ENCODE results near the gene ZNF311.
"Not testable (repeated sequence)": the region's sequence is repeated elsewhere in the genome, so short reads cannot be mapped to it uniquely, and the experiment has no call there.

The ZNF311 gene

GRCh38 chr6:28982476-28983266, 22.4 kb downstream of the ZNF311 start:
- DNase-seq: peak; percentile 38

DNA sequence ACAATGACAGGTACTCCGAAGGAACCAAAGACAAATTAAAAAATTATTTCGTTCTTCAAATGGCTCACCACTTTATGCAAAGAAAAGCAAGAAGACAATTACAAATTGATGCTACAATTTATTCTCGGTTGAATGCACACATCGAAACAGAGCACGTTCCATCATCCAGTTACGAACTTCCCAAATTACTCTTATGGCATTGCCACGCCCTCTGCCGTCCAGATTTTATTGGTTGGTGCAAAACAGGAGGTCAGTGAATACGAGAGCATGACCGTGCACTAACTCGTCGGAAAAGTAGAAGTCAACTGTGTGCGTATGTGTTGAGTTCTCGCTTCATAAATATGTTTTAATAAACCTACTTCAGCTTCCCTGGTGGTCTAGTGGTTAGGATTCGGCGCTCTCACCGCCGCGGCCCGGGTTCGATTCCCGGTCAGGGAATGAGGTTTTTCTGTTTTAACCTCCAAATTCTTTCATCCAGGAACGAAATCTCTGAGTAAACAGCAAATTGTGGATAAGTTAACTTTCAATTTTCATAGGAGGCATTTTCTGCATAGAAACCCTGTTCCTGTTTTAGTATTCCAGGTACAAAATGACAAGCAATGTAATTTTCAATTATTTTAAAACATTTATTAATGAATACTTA, 23.2 kb downstream of the ZNF311 start:
- DNase-seq: peak; percentile 75

DNA sequence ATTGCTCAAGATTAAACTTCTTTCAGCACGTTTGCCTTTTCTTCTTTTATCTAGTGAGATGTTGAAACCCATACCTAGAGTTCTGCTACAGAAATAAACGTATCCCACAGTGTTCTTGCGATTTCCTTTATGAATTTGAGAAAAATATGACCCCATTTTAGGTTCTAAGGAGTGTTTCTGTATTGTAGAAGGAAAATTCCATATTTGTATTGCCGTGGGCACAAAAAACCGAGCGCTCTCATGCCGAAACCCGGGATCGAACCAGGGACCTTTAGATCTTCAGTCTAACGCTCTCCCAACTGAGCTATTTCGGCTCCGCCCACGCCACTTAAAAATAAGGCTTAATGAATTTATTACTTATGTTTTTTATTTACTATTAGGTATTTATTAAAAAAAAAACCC, 23.7 kb downstream of the ZNF311 start:
- peak; percentile 82 for DNase-seq

DNA sequence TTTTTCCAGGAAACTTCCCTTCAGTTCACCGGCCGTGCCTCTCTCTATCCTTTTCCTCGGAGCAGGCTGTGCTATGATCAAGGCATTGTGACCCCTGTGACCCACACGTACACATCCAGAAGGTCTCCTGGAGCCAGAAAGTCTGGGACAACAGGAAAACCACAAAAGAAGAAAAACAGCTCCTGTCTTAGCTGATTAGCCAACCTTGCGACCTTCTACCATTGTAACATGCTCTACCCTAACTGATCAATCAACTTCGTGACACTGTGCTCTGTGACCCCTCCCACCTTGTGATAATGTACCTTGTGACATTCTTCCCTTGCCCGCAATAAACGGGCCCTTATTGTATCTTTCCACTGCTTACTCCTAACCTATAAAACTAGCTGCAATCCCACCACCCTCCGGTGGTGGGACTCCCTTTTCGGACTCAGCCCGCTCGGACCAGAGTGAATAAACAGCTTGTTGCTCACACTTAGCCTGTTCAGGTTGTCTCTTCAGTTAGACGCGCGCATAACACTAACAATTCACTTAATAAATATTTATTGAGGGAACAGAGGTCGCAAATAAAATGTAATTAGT, 24.2 kb downstream of the ZNF311 start:
- DNase-seq: peak; percentile 49

DNA sequence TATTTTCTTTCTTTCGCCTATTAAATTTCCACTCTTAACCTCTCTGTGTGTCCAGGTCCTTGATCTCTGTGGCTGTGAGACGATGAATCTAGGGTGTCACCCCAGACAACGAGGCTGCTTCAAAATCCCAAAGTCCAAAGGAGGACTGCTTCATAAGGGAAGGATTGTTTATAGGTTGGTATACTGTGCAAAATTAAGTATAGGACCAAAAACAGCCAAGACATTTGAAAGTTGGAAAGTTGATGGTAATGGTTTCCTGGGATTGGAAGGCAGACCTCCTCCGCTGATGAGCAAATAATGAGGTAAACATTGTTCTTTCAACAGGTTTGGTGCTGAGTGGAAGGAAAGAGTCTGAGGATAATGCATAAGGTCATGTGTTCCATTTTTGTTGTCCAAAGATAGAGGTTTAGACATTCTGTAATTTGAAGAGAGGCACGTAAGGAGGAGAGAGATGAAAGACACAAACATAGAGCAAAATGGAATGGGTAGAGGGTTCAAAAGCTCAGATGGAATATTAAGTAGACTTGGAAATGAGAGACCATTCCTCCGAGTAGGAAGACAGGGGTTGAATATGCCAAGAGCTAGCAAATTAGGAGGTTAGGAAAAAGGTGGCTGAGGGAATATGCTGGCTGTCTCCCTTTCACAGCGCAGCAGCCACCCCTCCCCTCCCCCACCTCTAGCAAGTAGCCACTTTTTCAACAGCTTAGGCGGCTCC, 24.8 kb downstream of the ZNF311 start:
- DNase-seq: peak; percentile 24

DNA sequence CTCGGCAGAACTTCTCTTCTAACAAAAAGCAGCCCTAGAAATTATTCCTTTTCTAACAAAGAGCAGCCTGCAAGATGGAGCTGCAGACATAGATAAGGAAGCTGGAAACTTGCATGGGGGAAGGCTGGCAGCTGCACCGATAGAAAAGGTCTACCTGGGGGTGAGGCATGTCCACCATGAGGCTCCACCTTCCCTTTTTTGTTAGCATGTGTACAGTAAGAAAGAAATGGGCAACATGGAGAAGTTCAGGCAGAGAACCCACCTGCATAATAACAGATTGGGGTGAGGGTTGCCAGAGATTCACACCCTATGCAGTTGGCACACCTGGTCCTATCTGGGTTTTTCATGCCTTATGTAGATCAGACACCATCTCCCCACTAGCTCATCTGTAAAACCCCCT, 25.4 kb downstream of the ZNF311 start:
- DNase-seq: no peak

DNA sequence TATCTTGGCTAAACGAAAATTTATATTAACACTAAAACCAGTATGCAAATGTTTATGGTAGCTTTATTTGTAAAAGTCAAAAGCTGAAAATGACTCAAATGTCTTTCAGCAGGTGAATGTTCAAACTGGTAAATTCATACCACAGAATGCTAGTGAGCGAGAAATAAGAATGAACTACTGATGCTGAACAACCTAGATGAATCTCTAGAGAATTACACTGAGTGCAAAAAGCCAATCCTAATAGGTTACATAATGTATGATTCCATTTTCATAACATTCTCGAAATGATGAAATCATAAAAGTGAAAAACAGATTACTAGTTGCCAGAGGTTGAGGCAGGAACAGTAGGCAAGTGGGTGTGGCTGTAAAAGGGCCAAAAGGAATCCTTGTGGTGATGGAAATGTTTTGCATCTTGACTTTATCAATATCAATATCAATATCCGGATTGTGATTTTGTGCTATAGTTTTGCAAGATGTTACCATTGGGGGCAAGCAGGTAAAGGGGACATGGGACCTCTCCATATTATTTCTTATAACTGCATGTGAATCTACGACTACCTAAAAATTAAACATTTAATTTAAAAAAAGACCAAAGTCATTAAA, 26.1 kb downstream of the ZNF311 start:
- no peak for DNase-seq

- no peak for DNase-seq
Measured at GRCh38 chr6:28978133-28978491, 27.0 kb downstream of the ZNF311 start.

- DNase-seq: peak; percentile 54
Measured at GRCh38 chr6:28977341-28978132, 27.6 kb downstream of the ZNF311 start.

- no peak for DNase-seq
Measured at GRCh38 chr6:28976677-28977076, 28.4 kb downstream of the ZNF311 start.

DNA sequence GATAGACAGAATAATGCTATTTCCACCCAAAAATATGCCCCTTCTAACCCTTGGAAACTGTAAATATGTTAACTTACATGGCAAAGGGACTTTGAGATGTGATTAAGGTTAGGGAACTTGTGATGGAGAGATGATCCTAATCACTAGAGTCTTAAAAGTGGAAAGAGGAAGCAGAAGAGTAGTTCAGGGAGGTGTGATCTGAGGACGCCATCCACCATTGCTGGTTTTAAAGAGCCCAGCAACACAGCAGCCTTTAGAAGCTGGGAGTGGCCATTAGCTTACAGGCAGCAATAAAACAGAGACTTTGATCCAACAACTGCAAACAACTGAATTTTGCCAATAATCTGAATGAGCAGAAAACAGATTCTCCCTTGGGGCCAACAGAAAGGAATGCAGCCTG, 30.6 kb downstream of the ZNF311 start:
- no peak for DNase-seq

DNA sequence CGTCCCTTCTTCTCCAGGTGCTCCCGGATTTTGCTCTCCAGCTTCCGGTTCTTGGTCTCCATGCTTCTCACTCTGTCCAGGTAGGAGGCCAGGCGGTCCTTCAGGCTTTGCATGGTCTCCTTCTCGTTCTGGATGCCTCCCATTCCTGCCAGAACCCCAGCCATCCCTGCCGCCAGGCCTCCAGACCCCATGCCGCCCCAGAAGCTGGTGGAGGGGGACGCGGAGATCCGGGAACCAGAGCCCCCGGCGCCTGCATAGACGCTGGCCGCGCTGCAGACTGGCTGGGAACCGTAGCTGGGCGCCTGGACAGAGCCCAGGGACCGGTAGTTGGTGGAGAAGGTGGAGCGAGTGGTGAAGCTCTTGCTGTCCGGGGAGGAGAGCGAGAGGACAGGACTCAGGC, 35.1 kb downstream of the ZNF311 start:
- DNase-seq: not testable (repeated sequence)

GRCh38 chr6:28969129-28969528, 36.0 kb downstream of the ZNF311 start:
- no peak for DNase-seq

DNA sequence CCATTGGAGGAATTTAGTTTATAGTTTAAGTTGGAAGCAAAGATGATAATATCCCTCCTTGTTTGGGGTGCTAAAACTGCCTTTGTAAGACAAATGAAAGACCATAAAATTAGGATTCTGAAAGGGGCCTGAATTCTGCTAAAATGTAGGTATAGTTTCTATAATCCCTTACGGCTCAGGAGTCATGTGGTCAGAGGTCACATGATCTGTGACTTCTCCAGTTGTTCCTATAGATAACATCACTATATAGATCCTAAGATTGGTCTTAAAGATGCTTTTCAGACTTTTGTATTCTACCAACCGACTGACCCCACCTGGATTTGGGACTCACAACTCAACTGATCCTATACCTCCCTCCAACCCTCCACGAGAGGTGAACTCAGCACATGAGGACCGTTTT, 36.6 kb downstream of the ZNF311 start:
- no peak for DNase-seq

- no peak for DNase-seq
Measured at GRCh38 chr6:28965706-28966105, 39.4 kb downstream of the ZNF311 start.

- no peak for DNase-seq
Measured at GRCh38 chr6:28960846-28961500, 44.1 kb downstream of the ZNF311 start.

GRCh38 chr6:28958561-28959243, 46.4 kb downstream of the ZNF311 start:
- DNase-seq: not testable (repeated sequence)

DNA sequence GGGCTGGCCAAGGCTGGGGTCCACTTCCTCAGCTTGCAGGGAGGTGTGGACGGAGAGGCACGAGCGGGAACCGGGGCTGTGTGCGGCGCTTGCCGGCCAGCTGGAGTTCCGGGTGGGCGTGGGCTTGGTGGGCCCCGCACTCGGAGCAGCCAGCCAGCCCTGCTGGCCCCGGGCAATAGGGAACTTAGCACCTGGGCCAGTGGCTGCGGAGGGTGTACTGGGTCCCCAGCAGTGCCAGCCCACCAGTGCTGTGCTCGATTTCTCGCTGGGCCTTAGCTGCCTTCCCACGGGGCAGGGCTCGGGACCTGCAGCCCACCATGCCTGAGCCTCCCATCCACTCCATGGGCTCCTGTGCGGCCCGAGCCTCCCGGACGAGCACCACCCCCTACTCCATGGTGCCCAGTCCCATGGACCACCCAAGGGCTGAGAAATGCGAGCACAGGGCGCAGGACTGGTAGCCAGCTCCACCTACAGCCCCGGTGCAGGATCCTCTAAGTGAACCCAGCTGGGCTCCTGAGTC, 47.3 kb downstream of the ZNF311 start:
- not testable (repeated sequence) for DNase-seq

DNA sequence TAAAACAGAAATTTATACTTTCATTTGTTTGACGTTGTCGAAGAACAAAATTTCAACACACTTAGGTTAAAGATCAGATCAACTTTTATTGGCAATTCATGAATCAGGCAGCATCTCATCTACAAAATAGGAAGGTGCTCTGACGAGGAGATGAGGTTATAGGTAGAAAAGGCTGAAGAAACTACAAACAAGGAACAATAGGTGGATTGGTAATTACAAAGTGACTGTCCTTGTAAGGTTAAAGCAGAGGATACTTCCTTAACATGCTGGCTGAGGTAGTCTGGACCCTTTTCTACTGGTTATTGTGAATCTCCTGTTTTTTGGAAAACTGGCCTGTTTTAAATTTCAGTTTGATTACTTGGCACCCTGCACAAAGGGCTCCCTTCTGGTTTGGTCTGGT, 48.8 kb downstream of the ZNF311 start:
- no peak for DNase-seq

- DNase-seq: no peak
Measured at GRCh38 chr6:28953585-28954258, 51.4 kb downstream of the ZNF311 start.

Data from CD4-positive, alpha-beta T cell treated with Interleukin-17A for 4 hours (primary cell).